ENCODE data around the gene TTC31. TPM values are rescaled to one million over a fixed set of nuclear protein-coding genes. Genes with fewer than 3 reads are reported as not detected.
A peak's percentile ranks its signal among the peaks of the same experiment; 100 is the strongest.

Gene TTC31
- total RNA-seq, 1 experiment from 2014 or later: 38.7 TPM

GRCh38 chr2:74499940-74500577, 17.2 kb downstream of the TTC31 start:
- BruUV-seq (replicated peaks): no TSS peak
- H3K27me3 ChIP-seq (ENCODE audit: control insufficient read depth, insufficient read depth, low read length): no peaks in the 10 kb centered on the region
- H3K36me3 ChIP-seq (ENCODE audit: control insufficient read depth, insufficient read depth, low read length): no peaks in the 10 kb centered on the region; the same call in 1 of the 2 replicates
- peak overlapping the region; percentile 43 to 65 for H3K4me3 ChIP-seq (ENCODE audit: low read depth in 2 of 2, low read length in 2 of 2)
- intact Hi-C loops (cut with micrococcal nuclease; ENCODE audit: unreplicated experiment): loop anchor here (10.0 kb wide), 1 partner anchor 85 kb away; no protein-coding TSS in a partner anchor
- TF ChIP-seq, protein P1, sequence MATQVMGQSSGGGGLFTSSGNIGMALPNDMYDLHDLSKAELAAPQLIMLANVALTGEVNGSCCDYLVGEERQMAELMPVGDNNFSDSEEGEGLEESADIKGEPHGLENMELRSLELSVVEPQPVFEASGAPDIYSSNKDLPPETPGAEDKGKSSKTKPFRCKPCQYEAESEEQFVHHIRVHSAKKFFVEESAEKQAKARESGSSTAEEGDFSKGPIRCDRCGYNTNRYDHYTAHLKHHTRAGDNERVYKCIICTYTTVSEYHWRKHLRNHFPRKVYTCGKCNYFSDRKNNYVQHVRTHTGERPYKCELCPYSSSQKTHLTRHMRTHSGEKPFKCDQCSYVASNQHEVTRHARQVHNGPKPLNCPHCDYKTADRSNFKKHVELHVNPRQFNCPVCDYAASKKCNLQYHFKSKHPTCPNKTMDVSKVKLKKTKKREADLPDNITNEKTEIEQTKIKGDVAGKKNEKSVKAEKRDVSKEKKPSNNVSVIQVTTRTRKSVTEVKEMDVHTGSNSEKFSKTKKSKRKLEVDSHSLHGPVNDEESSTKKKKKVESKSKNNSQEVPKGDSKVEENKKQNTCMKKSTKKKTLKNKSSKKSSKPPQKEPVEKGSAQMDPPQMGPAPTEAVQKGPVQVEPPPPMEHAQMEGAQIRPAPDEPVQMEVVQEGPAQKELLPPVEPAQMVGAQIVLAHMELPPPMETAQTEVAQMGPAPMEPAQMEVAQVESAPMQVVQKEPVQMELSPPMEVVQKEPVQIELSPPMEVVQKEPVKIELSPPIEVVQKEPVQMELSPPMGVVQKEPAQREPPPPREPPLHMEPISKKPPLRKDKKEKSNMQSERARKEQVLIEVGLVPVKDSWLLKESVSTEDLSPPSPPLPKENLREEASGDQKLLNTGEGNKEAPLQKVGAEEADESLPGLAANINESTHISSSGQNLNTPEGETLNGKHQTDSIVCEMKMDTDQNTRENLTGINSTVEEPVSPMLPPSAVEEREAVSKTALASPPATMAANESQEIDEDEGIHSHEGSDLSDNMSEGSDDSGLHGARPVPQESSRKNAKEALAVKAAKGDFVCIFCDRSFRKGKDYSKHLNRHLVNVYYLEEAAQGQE (IDR thresholded peaks at IDR 0.05; ENCODE audit: insufficient read depth in 1 of 2, low read depth in 2 of 2, low read length in 1 of 2): no peak
- no peak for TF ChIP-seq TCF7L2 (IDR thresholded peaks at IDR 0.05; ENCODE audit: low read depth, low read length)
- no peak; the same call in 1 of the 2 replicates for TF ChIP-seq POLR2AphosphoS5 (IDR thresholded peaks at IDR 0.05; ENCODE audit: low read depth, low read length)
- peaks cover 45% of the 10 kb centered on the region for H3K4me1 ChIP-seq (ENCODE audit: control insufficient read depth, insufficient read depth, low read length)
- in situ Hi-C loops (cut with HindIII; ENCODE audit: low pct_unique_long_range_greater_than_20kb, low sequenced_read_pairs): no loop called here
- H3K9me3 ChIP-seq (ENCODE audit: control insufficient read depth, insufficient read depth, low read depth, low read length): no peaks in the 10 kb centered on the region
- CTCF ChIA-PET: interaction anchor here (0.6 kb wide), 1 partner anchor 48 kb away, joined by 3 read pairs; no protein-coding TSS in a partner anchor
- ATAC-seq (no peak), DNase-seq (ENCODE audit: low read depth, low spot score) (no peak)
- POLR2A ChIA-PET: interaction anchor here (0.5 to 1.5 kb wide), 3 partner anchors 11 to 42 kb away, joined by 3 to 12 read pairs (median 3); partner anchors contain the start of genes TLX2 and WBP1
- H3K27ac ChIP-seq (ENCODE audit: low read length): peak overlapping the region; percentile 81

- no peaks in the 10 kb centered on the region for H3K27me3 ChIP-seq (ENCODE audit: control insufficient read depth, insufficient read depth, low read length)
- TF ChIP-seq, protein P1 (IDR thresholded peaks at IDR 0.05; ENCODE audit: insufficient read depth in 1 of 2, low read depth in 2 of 2, low read length in 1 of 2): no peak
- POLR2A ChIA-PET: interaction anchor here (0.5 to 1.5 kb wide), 3 partner anchors 11 to 42 kb away, joined by 3 to 12 read pairs (median 3); partner anchors contain the start of genes TLX2 and WBP1
- DNase-seq (ENCODE audit: low read depth, low spot score) (no peak), ATAC-seq (no peak)
- no TSS peak for BruUV-seq (replicated peaks)
- H3K36me3 ChIP-seq (ENCODE audit: control insufficient read depth, insufficient read depth, low read length): no peaks in the 10 kb centered on the region; the same call in 1 of the 2 replicates
- H3K4me1 ChIP-seq (ENCODE audit: control insufficient read depth, insufficient read depth, low read length): peaks cover 50% of the 10 kb centered on the region
- no peak overlapping the region for H3K4me3 ChIP-seq (ENCODE audit: low read depth in 2 of 2, low read length in 2 of 2)
- intact Hi-C loops (cut with micrococcal nuclease; ENCODE audit: unreplicated experiment) (loop anchor here (10.0 kb wide), 1 partner anchor 84 kb away; no protein-coding TSS in a partner anchor), in situ Hi-C loops (cut with HindIII; ENCODE audit: low pct_unique_long_range_greater_than_20kb, low sequenced_read_pairs) (no loop called here)
- CTCF ChIA-PET: no interaction called here
- H3K27ac ChIP-seq (ENCODE audit: low read length): peak overlapping the region; percentile 81
- no peaks in the 10 kb centered on the region for H3K9me3 ChIP-seq (ENCODE audit: control insufficient read depth, insufficient read depth, low read depth, low read length)
Measured at GRCh38 chr2:74500578-74500946, 17.7 kb downstream of the TTC31 start.

All from Panc1 (cell line).